ENCODE results near the gene ZNF483.
A peak's percentile ranks its signal among the peaks of the same experiment; 100 is the strongest.

DNA sequence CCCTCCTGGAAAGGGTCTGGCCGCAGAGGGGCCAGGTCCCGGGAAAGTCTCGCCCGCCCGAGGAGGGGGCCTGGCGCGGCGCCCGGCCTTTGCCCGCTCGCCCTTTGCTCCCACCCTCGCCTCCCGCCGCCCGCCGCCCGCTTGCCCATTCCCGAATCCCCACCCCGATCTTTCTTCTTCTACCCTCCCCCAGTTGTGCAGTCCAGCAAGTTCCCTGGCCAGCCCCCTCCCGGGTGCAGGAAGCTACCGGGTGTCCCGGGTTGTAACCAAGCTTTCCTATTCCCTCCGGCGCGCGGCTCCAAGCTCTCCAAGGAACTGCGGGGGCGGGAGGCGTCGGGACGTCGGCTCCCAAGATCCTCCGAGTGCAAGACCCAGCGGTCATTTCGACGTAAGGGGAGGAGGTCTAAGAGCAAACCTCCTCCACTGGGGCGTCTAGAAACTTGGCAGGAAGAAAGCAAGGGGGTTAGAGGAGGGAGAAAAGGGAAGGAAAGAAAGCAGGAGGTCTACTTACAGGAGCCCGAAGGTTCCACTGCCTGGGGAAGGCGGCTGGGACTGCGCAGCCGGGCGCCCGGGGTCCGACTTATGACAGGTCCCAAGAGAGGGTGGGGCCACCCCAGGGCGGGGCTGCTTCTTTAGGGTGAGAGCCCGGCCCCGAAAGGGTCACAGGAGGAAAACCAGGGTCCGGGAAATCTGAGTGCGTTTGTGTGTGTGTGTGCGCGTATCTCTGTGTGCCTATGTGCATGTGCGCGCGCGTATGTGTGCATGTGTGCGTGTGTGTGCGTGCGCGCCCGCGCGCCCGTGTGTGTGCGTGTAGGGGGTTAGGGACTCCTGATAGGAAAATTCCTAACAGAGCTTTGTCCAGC lies 74.3 kb downstream of the ZNF483 start, which contains the start of gene PTGR1:
- TF ChIP-seq, protein P1, sequence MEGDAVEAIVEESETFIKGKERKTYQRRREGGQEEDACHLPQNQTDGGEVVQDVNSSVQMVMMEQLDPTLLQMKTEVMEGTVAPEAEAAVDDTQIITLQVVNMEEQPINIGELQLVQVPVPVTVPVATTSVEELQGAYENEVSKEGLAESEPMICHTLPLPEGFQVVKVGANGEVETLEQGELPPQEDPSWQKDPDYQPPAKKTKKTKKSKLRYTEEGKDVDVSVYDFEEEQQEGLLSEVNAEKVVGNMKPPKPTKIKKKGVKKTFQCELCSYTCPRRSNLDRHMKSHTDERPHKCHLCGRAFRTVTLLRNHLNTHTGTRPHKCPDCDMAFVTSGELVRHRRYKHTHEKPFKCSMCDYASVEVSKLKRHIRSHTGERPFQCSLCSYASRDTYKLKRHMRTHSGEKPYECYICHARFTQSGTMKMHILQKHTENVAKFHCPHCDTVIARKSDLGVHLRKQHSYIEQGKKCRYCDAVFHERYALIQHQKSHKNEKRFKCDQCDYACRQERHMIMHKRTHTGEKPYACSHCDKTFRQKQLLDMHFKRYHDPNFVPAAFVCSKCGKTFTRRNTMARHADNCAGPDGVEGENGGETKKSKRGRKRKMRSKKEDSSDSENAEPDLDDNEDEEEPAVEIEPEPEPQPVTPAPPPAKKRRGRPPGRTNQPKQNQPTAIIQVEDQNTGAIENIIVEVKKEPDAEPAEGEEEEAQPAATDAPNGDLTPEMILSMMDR (IDR thresholded peaks at IDR 0.05; ENCODE audit: low read depth, low read length, missing input control) = no peak
- TF ChIP-seq, protein P2, sequence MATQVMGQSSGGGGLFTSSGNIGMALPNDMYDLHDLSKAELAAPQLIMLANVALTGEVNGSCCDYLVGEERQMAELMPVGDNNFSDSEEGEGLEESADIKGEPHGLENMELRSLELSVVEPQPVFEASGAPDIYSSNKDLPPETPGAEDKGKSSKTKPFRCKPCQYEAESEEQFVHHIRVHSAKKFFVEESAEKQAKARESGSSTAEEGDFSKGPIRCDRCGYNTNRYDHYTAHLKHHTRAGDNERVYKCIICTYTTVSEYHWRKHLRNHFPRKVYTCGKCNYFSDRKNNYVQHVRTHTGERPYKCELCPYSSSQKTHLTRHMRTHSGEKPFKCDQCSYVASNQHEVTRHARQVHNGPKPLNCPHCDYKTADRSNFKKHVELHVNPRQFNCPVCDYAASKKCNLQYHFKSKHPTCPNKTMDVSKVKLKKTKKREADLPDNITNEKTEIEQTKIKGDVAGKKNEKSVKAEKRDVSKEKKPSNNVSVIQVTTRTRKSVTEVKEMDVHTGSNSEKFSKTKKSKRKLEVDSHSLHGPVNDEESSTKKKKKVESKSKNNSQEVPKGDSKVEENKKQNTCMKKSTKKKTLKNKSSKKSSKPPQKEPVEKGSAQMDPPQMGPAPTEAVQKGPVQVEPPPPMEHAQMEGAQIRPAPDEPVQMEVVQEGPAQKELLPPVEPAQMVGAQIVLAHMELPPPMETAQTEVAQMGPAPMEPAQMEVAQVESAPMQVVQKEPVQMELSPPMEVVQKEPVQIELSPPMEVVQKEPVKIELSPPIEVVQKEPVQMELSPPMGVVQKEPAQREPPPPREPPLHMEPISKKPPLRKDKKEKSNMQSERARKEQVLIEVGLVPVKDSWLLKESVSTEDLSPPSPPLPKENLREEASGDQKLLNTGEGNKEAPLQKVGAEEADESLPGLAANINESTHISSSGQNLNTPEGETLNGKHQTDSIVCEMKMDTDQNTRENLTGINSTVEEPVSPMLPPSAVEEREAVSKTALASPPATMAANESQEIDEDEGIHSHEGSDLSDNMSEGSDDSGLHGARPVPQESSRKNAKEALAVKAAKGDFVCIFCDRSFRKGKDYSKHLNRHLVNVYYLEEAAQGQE (IDR thresholded peaks at IDR 0.05) = peak; percentile 31
- TF ChIP-seq SP1 (IDR thresholded peaks at IDR 0.05) = peak; percentile 42
- TF ChIP-seq YY1 (IDR thresholded peaks at IDR 0.05) = peak; percentile 35
